GM18951 (cell line): ENCODE results near the gene ZCCHC10.
"Not testable (repeated sequence)": the region's sequence is repeated elsewhere in the genome, so short reads cannot be mapped to it uniquely, and the experiment has no call there.

Experiments used
- POLR2A ChIP-seq: IDR thresholded peaks from 4 replicates; pipeline ENCODE4 v1.6.1; 2011; ENCODE audit warnings: mild to moderate bottlenecking; ENCODE audit not compliant: insufficient read length, insufficient read depth; ENCODE audit errors: extremely low read depth
- in situ Hi-C: fragments of 300-500 bp; cut with MboI; formaldehyde crosslinking; loops from one replicate; pipeline ENCODE4 v1.12.0; 2022; ENCODE audit warnings: low sequenced_read_pairs, mixed read lengths, inconsistent platforms; ENCODE audit not compliant: unreplicated experiment

Gene ZCCHC10

GRCh38 chr5:133030343-133031005 is 4.1 kb upstream of the ZCCHC10 start:
- TF ChIP-seq POLR2A: no peak
- in situ Hi-C loops: loop anchor here (25.0 kb wide), 1 partner anchor 1432 kb away; no protein-coding TSS in a partner anchor

GRCh38 chr5:133029416-133029815 is 3.1 kb upstream of the ZCCHC10 start:
- TF ChIP-seq POLR2A: no peak
- in situ Hi-C loops: loop anchor here (25.0 kb wide), 1 partner anchor 1433 kb away; no protein-coding TSS in a partner anchor

GRCh38 chr5:133026664-133027153 is 360 bp upstream of the ZCCHC10 start:
- in situ Hi-C loops: loop anchor here (25.0 kb wide), 1 partner anchor 1436 kb away; no protein-coding TSS in a partner anchor
- TF ChIP-seq POLR2A: no peak

DNA sequence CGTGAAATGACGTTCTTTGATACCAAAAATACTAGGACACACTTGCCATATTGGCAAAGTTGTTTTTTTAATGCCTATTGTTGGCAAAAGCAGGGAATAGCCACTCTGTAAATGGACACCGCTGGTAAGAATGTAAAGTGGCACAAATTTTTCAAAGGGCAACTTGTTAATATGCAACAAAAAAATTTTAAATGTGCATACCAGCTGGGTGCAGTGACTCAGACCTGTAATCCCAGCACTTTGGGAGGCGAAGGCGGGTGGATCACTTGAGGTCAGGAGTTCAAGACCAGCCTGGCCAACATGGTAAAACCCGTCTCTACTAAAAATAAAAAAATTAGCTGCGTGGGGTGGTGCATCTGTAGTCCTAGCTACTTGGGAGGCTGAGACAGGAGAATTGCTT is 6.9 kb downstream of the ZCCHC10 start:
- in situ Hi-C loops: not testable (repeated sequence)

GRCh38 chr5:133017964-133018363 is 8.4 kb downstream of the ZCCHC10 start:
- TF ChIP-seq POLR2A: no peak
- in situ Hi-C loops: no loop called here

DNA sequence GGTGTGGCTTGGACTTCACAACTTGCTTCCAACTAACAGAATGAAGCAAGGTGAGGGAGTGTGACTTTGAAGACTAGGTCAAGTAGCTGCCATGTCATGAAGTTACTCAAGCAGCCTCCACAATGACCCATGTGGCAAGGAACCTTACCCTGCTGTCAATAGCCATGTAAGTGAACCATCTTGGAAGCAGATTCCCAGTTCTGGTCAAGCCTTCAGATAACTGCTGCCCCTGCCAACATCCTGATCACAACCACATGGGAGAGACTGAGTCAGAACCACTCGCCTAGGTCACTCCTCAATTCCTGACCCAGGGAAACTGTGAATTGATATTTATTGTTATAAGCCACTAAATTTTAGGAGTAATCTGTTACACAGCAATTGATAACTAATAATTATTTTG is 10.9 kb downstream of the ZCCHC10 start:
- no peak for TF ChIP-seq POLR2A
- in situ Hi-C loops: no loop called here

DNA sequence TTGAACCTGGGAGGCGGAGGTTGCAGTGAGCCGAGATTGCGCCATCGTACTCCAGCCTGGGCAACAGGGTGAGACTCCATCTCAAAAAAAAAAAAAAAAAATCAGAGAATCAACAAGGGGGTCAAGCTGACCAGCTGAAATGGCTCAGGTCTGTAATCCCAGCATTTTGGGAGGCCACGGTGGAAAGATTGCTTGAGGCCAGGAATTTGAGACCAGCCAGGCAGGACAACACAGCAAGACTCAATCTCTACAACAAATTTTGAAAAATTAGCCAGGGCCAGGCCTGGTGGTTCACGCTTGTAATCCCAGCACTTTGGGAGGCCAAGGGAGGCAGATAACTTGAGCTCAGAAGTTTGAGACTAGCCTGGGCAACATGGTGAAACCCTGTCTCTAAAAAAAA is 17.9 kb downstream of the ZCCHC10 start:
- in situ Hi-C loops: not testable (repeated sequence)

DNA sequence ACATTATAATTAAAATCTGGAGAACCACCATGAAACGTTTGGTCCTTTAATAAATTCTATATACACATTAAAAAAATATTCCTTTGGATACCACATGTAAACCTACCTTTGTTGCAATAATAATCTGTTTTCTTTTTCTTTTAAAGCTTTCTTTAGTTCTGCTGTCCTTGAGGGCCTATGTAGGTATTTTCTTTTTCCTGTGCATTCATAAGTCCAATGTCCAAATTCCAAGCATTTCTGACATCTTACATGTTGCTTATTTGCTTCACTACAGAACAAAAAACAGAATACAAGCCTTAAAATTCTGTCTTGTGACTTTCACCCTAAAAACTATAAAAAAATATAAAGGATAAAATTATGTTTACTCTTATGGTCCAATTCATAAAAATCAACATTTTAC is 19.7 kb downstream of the ZCCHC10 start:
- in situ Hi-C loops: no loop called here
- no peak for TF ChIP-seq POLR2A

GRCh38 chr5:132999246-132999645 is 27.1 kb downstream of the ZCCHC10 start:
- TF ChIP-seq POLR2A: no peak
- in situ Hi-C loops: no loop called here

- no peak for TF ChIP-seq POLR2A
- in situ Hi-C loops: no loop called here
Observed at GRCh38 chr5:132998556-132998955, 27.8 kb downstream of the ZCCHC10 start.

GRCh38 chr5:132996307-132996706 is 30.0 kb downstream of the ZCCHC10 start:
- in situ Hi-C loops: no loop called here
- no peak for TF ChIP-seq POLR2A

GRCh38 chr5:132987531-132988408 is 38.6 kb downstream of the ZCCHC10 start:
- no peak for TF ChIP-seq POLR2A
- in situ Hi-C loops: no loop called here

DNA sequence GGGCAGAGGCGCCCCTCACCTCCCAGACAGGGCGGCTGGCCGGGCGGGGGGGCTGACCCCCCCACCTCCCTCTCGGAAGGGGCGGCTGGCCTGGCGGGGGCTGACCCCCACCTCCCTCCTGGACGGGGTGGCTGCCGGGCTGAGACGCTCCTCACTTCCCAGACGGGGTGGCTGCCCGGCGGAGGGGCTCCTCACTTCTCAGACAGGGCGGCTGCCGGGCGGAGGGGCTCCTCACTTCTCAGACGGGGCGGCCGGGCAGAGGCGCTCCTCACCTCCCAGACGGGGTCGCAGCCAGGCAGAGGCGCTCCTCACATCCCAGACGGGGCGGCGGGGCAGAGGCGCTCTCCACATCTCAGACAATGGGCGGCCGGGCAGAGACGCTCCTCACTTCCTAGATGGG is 43.4 kb downstream of the ZCCHC10 start:
- in situ Hi-C loops: not testable (repeated sequence)

DNA sequence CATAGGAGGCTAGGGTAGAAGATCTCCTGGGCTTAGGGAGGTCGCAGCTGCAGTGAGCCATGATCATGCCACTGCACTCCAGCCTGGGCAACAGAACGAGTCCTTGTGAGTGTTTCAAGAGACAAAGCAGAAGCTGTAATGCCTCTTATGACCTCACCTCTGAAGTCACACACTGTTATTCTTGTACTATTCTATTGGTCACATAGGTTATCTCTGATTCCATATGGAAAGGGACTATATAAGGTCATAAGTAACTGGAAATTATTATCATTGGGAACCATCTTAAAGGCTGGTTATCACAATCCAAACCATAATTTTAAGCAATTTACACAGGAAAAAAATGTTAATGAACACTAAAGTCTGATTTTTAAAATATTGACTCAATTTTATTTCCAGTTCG is 45.1 kb downstream of the ZCCHC10 start:
- in situ Hi-C loops: no loop called here
- TF ChIP-seq POLR2A: no peak

DNA sequence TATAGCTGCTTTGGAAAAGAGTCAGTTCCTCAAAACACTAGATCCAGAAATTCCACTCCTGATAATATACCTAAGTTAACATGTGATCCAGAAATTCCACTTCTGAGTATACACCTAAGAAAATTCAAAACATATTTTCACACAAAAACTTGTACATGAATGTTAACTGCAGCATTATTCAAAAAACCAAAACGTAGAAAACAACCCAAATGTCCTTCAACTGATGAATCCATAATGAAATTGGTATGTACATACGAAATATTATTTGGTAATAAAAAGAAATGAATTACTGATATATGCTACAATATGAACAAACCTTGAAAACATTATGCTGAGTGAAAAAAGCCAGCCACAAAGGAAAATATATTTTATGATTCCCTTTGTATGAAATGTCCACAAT is 46.4 kb downstream of the ZCCHC10 start:
- in situ Hi-C loops: no loop called here

More for the DNA sequence above, 46.4 kb downstream of the ZCCHC10 start:
- TF ChIP-seq POLR2A: no peak
